Ectodermal cell (in vitro differentiated cells): Measurements from ENCODE around the gene RABL3.
"Not testable (repeated sequence)": the region's sequence is repeated elsewhere in the genome, so short reads cannot be mapped to it uniquely, and the experiment has no call there.

Experiments
- H3K27ac ChIP-seq: 2 replicates; pipeline ENCODE4 v1.7.0; 2013; ENCODE audit warnings: mild to moderate bottlenecking, low read depth, low read length; ENCODE audit not compliant: insufficient read depth, poor library complexity, severe bottlenecking
- H3K27me3 ChIP-seq: 2 replicates; pipeline ENCODE4 v1.7.0; 2013; ENCODE audit warnings: mild to moderate bottlenecking, low read length; ENCODE audit not compliant: insufficient read depth, control insufficient read depth, poor library complexity, severe bottlenecking
- H3K36me3 ChIP-seq: one replicate; pipeline ENCODE4 v1.7.0; 2013; ENCODE audit warnings: low read length; ENCODE audit not compliant: control insufficient read depth, insufficient read depth
- H3K4me1 ChIP-seq: one replicate; pipeline ENCODE4 v1.7.0; 2013; ENCODE audit warnings: low read length; ENCODE audit not compliant: control insufficient read depth, insufficient read depth
- H3K4me3 ChIP-seq: 2 replicates; pipeline ENCODE4 v1.7.0; 2013; ENCODE audit warnings: low read depth, low read length, control low read depth; ENCODE audit not compliant: insufficient read depth
- H3K9me3 ChIP-seq: 2 replicates; pipeline ENCODE4 v1.7.0; 2013; ENCODE audit warnings: mild to moderate bottlenecking, low read length, moderate library complexity; ENCODE audit not compliant: control insufficient read depth
- WGBS, 2 experiments: methylation state at CpG; one replicate each; pipeline ENCODE4 v1.1.7; 2013; ENCODE audit warnings: missing lambda C conversion rate in 2 of 2; 5-methylcytosine and 5-hydroxymethylcytosine counted together

Gene RABL3

GRCh38 chr3:120719167-120719834, 23.0 kb downstream of the RABL3 start:
- H3K9me3 ChIP-seq, H3K4me1 ChIP-seq, H3K36me3 ChIP-seq, H3K27ac ChIP-seq, H3K27me3 ChIP-seq: not testable (repeated sequence)
- peak overlapping the region; percentile 8 for H3K4me3 ChIP-seq
- 24 to 25% methylated on average over 20 of the region's 20 CpGs for WGBS, 2 experiments

- Histone ChIP-seq H3K36me3 (no peaks in the 10 kb centered on the region), H3K9me3 (no peaks in the 10 kb centered on the region), H3K27ac (no peak overlapping the region), H3K4me3 (no peak overlapping the region), H3K27me3 (no peaks in the 10 kb centered on the region), H3K4me1 (no peaks in the 10 kb centered on the region)
Measured at GRCh38 chr3:120713262-120713661, 29.1 kb downstream of the RABL3 start.

- 87 to 95% methylated on average over 1 of the region's 1 CpG for WGBS, 2 experiments
- no peaks in the 10 kb centered on the region for H3K27me3 ChIP-seq
- no peak overlapping the region for H3K27ac ChIP-seq
- no peaks in the 10 kb centered on the region for H3K36me3 ChIP-seq
- no peak overlapping the region for H3K4me3 ChIP-seq
- H3K4me1 ChIP-seq: no peaks in the 10 kb centered on the region
- no peaks in the 10 kb centered on the region for H3K9me3 ChIP-seq
Measured at GRCh38 chr3:120710369-120710768, 31.9 kb downstream of the RABL3 start.

- H3K4me3 ChIP-seq: no peak overlapping the region
- H3K27me3 ChIP-seq: no peaks in the 10 kb centered on the region
- H3K4me1 ChIP-seq: no peaks in the 10 kb centered on the region
- H3K27ac ChIP-seq: no peak overlapping the region
- H3K9me3 ChIP-seq: no peaks in the 10 kb centered on the region
- H3K36me3 ChIP-seq: no peaks in the 10 kb centered on the region
Measured at GRCh38 chr3:120708408-120708807, 33.9 kb downstream of the RABL3 start.

- no peaks in the 10 kb centered on the region for H3K9me3 ChIP-seq
- H3K4me3 ChIP-seq: no peak overlapping the region
- no peak overlapping the region for H3K27ac ChIP-seq
- no peaks in the 10 kb centered on the region for H3K36me3 ChIP-seq
- no peaks in the 10 kb centered on the region for H3K27me3 ChIP-seq
- H3K4me1 ChIP-seq: no peaks in the 10 kb centered on the region
Measured at GRCh38 chr3:120706950-120707349, 35.4 kb downstream of the RABL3 start.

- no peaks in the 10 kb centered on the region for H3K9me3 ChIP-seq
- no peaks in the 10 kb centered on the region for H3K4me1 ChIP-seq
- WGBS, 2 experiments: 92 to 93% methylated on average over 5 of the region's 5 CpGs
- H3K27me3 ChIP-seq: no peaks in the 10 kb centered on the region
- no peaks in the 10 kb centered on the region for H3K36me3 ChIP-seq
- no peak overlapping the region for H3K27ac ChIP-seq
- H3K4me3 ChIP-seq: no peak overlapping the region
Measured at GRCh38 chr3:120705884-120706582, 36.3 kb downstream of the RABL3 start.

- no peaks in the 10 kb centered on the region for H3K9me3 ChIP-seq
- 92 to 97% methylated on average over 2 to 3 of the region's 3 CpGs for WGBS, 2 experiments
- no peaks in the 10 kb centered on the region for H3K4me1 ChIP-seq
Measured at GRCh38 chr3:120699333-120699732, 43.0 kb downstream of the RABL3 start.

GRCh38 chr3:120693439-120694171, 48.7 kb downstream of the RABL3 start:
- H3K4me3 ChIP-seq: no peak overlapping the region
- H3K36me3 ChIP-seq: no peaks in the 10 kb centered on the region
- WGBS, 2 experiments: 92% methylated on average over 1 of the region's 1 CpG; no CpG with 5 or more reads in 1 of the 2 experiments
- no peak overlapping the region for H3K27ac ChIP-seq
- H3K9me3 ChIP-seq: no peaks in the 10 kb centered on the region
- H3K4me1 ChIP-seq: no peaks in the 10 kb centered on the region
- H3K27me3 ChIP-seq: no peaks in the 10 kb centered on the region

More at GRCh38 chr3:120699333-120699732, 43.0 kb downstream of the RABL3 start:
- no peaks in the 10 kb centered on the region for H3K27me3 ChIP-seq
- no peak overlapping the region for H3K4me3 ChIP-seq
- H3K27ac ChIP-seq: no peak overlapping the region
- H3K36me3 ChIP-seq: no peaks in the 10 kb centered on the region

- Histone ChIP-seq H3K9me3 (no peaks in the 10 kb centered on the region), H3K27ac (no peak overlapping the region), H3K4me1 (no peaks in the 10 kb centered on the region), H3K27me3 (no peaks in the 10 kb centered on the region), H3K36me3 (no peaks in the 10 kb centered on the region), H3K4me3 (no peak overlapping the region)
- WGBS, 2 experiments: 90 to 94% methylated on average over 3 of the region's 3 CpGs
Measured at GRCh38 chr3:120689395-120689794, 52.9 kb downstream of the RABL3 start.

GRCh38 chr3:120688121-120688520, 54.2 kb downstream of the RABL3 start:
- H3K4me3 ChIP-seq: no peak overlapping the region
- no peaks in the 10 kb centered on the region for H3K27me3 ChIP-seq
- H3K4me1 ChIP-seq: no peaks in the 10 kb centered on the region
- H3K27ac ChIP-seq: no peak overlapping the region
- no peaks in the 10 kb centered on the region for H3K36me3 ChIP-seq
- H3K9me3 ChIP-seq: no peaks in the 10 kb centered on the region
